HG03439 (cell line): ENCODE data around the gene PFKL.

Source experiments
- ATAC-seq: cut with Tn5 transposase; IDR thresholded peaks from one replicate; pipeline ENCODE4 v1.9.1; 2021; ENCODE audit warnings: mild to moderate bottlenecking, moderate library complexity; ENCODE audit not compliant: unreplicated experiment

PFKL gene

DNA sequence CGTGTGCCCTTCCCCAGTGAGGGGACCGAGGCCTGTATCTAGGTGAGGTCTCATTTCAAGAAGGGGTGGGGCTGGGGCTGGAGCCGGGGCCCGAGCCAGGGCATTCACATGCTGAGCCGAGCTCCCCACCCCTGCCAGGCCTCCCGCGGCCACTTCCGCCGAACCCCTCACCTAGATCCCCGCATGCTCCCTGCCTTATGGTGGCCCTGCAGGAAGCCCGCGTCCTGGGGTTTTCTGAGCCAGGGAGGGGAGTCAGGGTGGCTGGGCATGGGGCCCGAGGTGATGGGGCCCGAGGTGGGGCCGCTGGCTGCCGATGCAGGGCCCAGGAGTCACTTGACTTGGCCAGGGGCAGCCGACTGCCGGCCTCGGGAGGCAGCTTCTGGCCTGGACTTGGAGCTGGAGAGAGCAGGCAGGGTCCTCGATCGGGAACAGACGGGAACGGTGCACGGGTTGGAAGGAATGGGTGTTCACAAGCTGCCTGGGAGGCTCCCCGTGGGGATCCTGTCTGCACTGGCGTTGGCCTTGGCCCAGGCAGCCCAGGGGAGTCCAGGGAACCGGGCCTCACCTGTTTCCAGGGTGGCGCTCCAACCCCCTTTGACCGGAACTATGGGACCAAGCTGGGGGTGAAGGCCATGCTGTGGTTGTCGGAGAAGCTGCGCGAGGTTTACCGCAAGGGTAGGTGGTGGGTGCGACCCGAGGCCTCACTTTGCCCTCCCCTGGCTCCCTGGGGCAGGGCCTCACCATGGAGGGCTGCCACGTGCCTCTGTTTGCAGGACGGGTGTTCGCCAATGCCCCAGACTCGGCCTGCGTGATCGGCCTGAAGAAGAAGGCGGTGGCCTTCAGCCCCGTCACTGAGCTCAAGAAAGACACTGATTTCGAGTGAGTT, 25.8 kb downstream of the PFKL start:
- ATAC-seq = no peak

DNA sequence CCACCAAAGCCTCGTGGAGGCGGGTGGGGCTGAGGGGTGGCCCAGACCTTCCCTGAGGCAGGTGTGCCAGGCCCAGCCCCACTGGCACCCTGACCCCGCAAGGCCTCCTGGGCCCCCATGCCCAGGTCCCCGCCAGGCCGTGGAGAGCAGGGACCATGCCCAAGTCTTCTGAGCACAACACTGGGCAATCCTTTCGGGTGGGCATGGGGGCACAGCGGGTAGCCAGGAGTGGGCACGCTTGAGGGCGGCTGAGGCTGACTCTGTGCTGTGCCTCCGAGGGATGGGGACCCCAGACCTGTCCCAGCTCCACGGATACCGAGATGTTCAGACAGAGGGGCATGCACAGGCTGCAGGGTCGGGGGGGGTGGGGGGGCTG, 26.4 kb downstream of the PFKL start:
- ATAC-seq = no peak

- no peak for ATAC-seq
Observed at GRCh38 chr21:44326716-44327602, 27.1 kb downstream of the PFKL start.

GRCh38 chr21:44327603-44327974, 27.7 kb downstream of the PFKL start:
- ATAC-seq = no peak

DNA sequence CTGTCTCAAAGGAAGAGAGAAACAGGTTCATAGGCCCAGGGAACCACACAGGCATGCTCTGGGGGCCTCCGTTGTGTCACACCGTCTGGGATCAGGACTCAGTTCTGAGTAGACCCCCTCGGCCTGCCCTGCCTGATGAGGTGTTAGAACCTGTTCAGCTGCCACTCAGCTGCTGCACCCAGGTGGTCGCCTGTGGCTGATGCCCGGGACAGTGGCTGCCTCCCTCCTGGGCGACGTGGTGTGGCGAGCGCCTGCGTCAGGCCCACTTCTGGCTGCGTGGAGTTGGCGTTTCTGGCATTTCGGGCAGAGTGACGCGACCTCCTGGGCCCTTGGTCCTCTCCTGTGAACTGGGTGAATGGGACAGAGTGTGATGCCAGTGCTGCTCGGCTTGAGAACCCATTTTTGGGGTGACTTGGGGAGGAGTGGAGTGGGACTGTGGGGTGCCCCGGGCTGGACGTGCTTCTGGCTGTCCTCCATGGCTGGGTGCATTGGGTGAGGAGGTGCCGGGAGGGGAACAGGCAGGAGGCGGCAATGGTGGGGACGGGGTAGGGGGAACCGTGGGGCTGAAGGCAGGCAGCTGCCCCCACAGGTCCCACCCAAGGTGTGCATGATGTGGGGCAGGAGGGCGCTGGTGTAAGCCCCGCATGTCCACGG, 28.5 kb downstream of the PFKL start:
- no peak for ATAC-seq

DNA sequence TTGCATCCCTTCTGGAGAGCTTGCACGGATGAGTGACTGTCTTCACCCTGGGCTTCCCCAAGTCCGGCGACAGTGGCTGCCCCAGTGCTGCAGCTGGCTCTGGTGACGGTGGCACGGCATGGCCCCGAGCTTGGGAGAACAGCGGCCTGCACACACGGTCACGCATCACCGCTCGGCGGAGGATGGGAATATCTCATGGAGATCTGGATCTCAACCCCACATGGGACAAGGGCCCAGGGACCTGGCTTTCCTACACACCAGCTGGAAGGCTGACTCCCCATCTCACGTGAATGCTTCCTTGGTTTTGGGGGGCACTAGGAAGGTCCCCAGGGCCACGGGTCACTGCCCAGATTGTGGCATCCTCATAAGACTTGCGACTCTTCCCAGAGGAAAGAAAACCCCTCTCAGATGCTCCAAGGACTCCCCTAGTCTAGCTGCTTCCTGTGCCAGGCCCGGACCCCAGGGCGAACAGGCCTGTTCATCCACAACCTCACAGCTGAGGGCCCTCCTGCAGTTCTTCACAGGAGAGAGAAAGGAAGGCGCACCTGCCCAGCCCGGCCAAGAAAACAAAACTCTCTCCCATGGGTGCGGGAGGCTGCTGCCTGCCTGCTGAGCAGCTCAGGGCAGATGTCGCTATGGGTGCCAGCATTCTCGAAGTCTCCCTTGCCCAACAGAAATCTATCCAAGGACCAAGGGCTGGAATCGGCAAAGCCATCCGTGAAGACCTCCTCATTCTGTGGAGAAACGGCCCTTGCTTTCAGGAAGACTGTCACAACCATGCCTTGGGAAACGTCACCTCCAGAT, 29.4 kb downstream of the PFKL start:
- ATAC-seq = no peak

DNA sequence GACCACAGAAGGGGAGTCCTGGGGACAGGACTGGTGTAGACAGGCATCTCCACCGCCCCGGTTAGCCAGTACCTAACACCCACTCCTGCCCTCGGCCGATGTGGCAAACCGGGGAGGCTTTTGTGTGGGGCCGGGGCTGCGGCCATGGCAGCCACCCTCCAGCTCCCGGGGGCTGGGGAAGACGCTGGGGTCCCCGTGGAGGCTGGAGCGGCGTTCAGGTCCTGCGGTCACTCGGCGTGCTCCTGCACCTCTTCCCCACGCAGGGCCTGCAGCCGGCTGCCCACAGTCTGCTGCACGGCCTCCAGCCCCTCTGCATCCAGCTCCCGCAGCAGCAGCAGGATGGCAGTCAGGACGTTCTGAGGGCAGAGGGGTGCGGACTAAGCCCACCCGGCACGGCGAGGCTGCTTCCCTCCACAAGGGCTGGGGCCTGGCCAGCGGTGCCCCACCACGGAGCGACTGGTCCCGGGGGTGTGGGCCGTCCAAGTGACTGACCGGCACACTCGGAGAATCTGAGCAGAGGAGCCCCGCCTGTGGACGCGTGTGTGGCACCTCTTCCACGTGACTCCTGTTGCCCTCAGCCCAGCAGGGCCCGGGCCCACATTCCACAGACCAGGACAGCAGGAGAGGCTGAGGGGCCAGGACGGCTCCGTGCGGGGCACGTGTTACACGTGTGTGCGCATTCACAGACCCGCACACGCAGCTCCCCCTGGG, 30.3 kb downstream of the PFKL start:
- no peak for ATAC-seq

DNA sequence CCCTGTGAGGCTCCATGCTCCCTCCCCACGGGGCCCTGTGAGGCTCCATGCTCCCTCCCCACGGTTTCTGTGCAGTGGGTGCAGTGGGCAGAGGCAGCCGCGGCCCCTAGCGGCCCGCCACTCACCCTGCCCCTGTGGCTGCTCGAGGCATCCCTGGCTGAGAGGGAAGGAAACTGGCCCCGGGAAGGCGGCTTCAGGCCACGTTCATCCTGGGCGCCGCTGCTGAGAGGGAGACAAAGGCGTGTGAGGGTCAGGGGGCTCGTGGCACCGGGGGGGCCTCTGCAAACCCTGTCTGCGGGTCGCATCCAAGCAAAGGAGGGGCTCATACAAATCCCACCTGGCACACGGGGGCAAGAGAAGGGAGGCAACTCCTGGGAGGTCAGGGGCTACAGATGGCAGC, 30.8 kb downstream of the PFKL start:
- no peak for ATAC-seq

DNA sequence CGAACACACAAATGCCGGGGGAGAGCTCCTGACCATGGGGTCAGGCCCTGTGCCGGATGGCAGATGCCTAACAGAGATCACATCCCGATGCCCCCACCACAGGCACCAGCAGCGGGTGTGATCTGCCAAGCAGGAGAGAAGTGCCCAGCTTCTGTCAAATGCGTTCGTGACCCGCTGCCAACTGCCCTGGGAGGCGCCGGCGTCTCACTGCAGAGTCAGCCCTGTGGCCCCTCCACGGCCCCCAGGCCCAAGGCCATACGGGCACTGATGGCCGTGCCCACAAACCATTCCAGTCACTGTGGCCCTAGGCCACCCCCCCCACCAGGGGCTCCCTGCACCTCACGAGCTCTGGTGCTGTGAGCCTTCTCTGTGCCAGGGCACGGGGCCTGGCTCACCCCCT, 31.4 kb downstream of the PFKL start:
- ATAC-seq = no peak

DNA sequence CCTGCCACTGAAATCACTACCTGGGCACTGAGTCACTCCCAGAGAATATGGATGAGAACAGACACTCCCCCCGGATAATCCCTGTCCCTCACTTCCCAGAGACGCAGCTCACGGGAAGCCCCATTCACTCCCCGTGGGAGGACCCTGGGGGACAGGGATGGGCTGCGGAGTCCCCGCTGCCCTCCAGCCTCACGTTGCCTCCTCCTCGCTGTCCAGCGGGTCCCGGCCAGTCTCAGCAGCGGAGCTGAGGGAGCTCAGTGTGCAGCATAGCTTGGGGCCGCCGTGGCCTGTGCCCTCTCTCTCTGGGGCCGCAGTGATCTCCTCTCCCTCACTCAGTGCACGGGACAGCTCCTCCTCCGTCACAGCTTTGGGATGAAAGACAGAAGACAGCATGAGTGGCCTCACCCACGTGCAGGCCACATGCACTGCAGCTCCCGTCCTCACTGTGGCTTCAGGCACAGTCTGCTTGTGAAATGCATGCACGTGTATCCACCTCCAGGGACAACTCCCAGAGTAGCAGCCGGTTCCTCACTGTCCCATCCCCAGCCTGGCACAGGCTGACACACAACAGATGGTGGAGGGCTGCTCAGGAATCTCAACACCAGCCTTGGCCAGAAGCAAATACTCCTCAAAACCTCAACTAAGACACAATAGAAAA, 31.9 kb downstream of the PFKL start:
- ATAC-seq = no peak

DNA sequence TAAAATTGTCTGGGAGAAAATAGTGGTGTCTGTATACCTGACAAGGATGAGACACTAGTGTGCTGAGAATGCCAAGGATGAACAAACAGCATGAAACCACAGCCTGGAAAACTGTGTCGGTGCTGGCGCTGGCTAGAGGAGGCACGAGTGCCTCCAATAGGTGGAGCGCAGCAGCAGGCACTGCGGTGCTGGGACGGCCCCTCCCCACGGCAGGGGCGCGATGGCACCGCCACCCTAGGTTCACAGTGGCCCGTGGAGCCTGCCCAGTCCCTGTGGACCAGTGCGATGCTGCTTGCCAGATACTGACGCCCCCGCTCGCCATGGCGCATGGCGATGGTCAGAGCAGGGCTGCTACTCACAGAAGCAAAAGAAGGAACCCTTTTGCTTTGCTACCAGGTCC, 32.5 kb downstream of the PFKL start:
- no peak for ATAC-seq

GRCh38 chr21:44332965-44333364, 33.1 kb downstream of the PFKL start:
- no peak for ATAC-seq

DNA sequence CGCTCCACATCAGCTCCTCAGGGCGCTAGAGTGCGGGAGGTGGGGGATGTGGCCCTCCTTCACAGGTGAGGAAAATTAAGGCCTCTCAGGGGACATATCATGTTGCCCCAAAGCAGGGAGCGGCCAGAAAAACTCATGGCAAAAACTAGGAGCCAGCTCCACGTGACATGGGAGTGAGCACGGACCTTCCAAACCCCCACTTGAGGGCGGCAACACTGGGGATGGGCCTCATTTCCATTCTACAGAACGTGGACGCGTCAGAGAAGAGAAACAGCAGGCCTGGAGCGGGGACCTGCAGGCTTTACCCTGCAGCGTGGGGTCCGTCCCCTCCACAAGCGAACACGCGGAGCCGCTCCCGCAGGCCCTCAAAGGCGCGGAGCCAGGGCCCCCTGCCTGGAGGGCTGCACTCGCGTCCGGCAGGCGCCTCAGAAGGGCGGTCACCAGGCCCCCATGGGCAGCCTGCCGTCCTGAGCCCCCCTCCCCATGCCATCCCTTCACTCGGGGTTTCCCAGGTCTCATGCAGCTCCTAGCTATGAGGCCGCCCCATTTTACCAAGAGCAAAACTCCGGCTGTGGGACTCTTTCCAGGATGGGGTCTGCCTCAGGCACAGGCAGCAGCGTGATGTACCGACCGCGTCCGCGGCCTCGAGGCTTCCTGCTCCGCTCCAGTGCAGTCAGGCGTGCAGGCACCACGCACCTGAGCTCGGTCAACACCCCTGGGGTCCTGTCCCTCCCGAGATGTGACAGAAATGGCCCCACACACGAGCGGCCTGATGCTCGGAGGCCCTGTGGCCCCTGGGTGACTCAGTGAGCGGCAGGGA, 33.9 kb downstream of the PFKL start:
- ATAC-seq = no peak

DNA sequence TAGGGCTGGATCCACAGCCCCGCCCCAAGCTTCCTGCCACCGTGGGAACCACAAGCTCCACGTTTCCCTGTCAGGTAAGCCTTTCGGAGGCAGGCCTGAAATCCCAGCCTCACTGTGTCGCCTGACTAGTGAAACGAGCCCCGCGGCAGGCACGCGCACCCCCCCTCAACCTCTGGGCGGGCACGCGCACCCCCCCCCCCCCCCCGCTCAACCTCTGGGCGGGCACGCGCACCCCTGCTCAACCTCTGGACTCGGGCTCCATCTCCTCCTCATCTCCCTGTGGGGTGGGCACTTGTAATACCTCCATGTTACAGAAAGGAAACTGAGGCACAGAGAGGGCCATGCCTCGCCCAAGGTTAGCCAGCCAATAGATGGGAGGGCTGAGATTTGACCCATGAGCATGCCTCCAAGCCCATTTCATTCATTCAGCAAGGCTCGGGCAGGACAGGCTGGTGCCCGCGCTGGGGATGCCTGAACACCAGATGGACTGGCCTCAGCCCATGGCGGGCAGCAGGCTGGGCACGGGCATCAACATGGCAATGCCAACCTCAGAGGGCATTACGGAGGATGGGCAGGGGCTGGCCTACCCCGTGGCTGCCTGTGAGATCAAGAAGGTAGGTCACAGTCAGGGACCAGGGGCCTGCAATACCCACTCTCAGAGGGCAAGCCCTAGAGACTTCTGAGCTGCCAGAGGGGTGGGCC, 34.6 kb downstream of the PFKL start:
- no peak for ATAC-seq

DNA sequence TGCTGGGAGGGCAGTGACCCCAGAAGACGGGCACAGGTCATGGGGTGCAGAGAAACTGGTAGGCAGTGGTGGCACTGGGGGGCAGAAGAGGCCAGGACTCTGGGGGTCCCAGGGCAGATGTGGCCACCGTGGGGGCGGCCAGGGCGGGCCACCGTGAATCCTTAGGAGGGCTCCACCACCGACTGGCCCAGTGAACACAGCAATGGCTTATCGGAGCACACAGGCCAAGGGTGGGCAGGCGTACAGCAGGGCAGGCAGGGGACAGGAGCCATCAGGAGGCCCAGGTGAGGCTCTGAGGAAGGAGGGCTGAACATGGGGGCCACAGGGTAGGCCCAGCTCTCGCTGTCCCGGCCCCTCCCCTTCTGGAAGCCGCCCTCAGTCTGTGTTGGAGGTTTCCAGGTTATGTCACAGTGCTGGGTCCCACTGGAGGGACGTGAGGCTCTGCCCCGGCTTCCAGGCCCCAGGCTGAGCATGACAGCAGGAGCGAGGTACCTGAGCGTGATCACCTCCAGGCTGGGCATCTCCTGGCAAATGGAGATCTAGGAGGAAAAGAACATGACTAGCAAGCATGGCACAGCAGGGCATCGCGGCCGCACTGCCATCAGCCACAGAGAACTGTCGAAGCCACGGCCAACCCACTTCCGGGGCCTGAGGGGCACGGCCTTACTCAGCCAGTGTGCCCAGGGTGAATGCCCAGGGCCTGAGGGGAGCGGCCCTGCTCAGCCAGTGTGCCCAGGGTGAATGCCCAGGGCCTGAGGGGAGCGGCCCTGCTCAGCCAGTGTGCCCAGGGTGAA, 35.6 kb downstream of the PFKL start:
- ATAC-seq = no peak

- no peak for ATAC-seq
Observed at GRCh38 chr21:44337449-44337848, 37.6 kb downstream of the PFKL start.
